MM.1S (cell line): ENCODE data around the gene TRPT1.

Experiments used
- DNase-seq: peaks from one replicate; pipeline ENCODE4 v3.0.0-alpha.2; 2015
- H2AFZ ChIP-seq: fragments of 300-600 bp; sonication (generic); 2 replicates; pipeline ENCODE4 v1.6.0; 2016; ENCODE audit warnings: antibody characterized with exemption, low read length
- H3F3A ChIP-seq: fragments of 300-600 bp; sonication (generic); 2 replicates; pipeline ENCODE4 v1.6.1; 2016; ENCODE audit warnings: mild to moderate bottlenecking, antibody characterized with exemption, low read length, moderate library complexity, mixed read lengths; ENCODE audit not compliant: insufficient read depth
- H3K27ac ChIP-seq: fragments of 300-600 bp; sonication (generic); 2 replicates; pipeline ENCODE4 v1.5.1; 2016; ENCODE audit warnings: mild to moderate bottlenecking, low read length
- H3K27me3 ChIP-seq: fragments of 300-600 bp; sonication (generic); replicated peaks from 2 replicates; pipeline ENCODE4 v1.6.0; 2016; ENCODE audit warnings: low read length; ENCODE audit not compliant: insufficient read depth
- H3K36me3 ChIP-seq: fragments of 300-600 bp; sonication (generic); replicated peaks from 2 replicates; pipeline ENCODE4 v1.6.1; 2016; ENCODE audit warnings: mild to moderate bottlenecking, low read length, mixed read lengths; ENCODE audit not compliant: insufficient read depth
- H3K4me1 ChIP-seq: fragments of 300-600 bp; sonication (generic); 2 replicates; pipeline ENCODE4 v1.6.1; 2016; ENCODE audit warnings: low read length, mixed read lengths
- H3K4me2 ChIP-seq: fragments of 300-600 bp; sonication (generic); 2 replicates; pipeline ENCODE4 v1.6.0; 2016; ENCODE audit warnings: low read depth, low read length
- H3K4me3 ChIP-seq: fragments of 300-600 bp; sonication (generic); 2 replicates; pipeline ENCODE4 v1.5.1; 2016; ENCODE audit warnings: low read length, mixed read lengths
- H3K79me2 ChIP-seq: fragments of 300-600 bp; sonication (generic); 2 replicates; pipeline ENCODE4 v1.6.1; 2016; ENCODE audit warnings: mixed run types, low read length, mixed read lengths
- H3K9ac ChIP-seq: fragments of 300-600 bp; sonication (generic); 2 replicates; pipeline ENCODE4 v1.6.1; 2016; ENCODE audit warnings: low read length, mixed read lengths
- H3K9me2 ChIP-seq: fragments of 300-600 bp; sonication (generic); replicated peaks from 2 replicates; pipeline ENCODE4 v1.6.1; 2016; ENCODE audit warnings: mild to moderate bottlenecking, low read length, mixed read lengths; ENCODE audit not compliant: insufficient read depth
- H3K9me3 ChIP-seq: fragments of 300-600 bp; sonication (generic); replicated peaks from 2 replicates; pipeline ENCODE4 v1.6.1; 2016; ENCODE audit warnings: mild to moderate bottlenecking, low read length, mixed read lengths; ENCODE audit not compliant: insufficient read depth
- H4K20me1 ChIP-seq: fragments of 300-600 bp; sonication (generic); 2 replicates; pipeline ENCODE4 v1.6.1; 2016; ENCODE audit warnings: mild to moderate bottlenecking, low read length, moderate library complexity, mixed read lengths; ENCODE audit not compliant: insufficient read depth
- CTCF ChIP-seq: fragments of 300-600 bp; sonication (generic); IDR thresholded peaks from 2 replicates; pipeline ENCODE4 v1.5.1; 2016; ENCODE audit warnings: antibody characterized with exemption, low read length, mixed read lengths
- EZH2 ChIP-seq: fragments of 300-600 bp; sonication (generic); optimal IDR thresholded peaks from 2 replicates; pipeline ENCODE3; 2017; ENCODE audit warnings: low read depth, mild to moderate bottlenecking, antibody characterized with exemption, low read length, mixed read lengths
- EZH2phosphoT487 ChIP-seq: fragments of 300-600 bp; sonication (generic); IDR thresholded peaks from 2 replicates; pipeline ENCODE4 v1.6.1; 2018; ENCODE audit warnings: antibody characterized with exemption, low read length

The TRPT1 gene

DNA sequence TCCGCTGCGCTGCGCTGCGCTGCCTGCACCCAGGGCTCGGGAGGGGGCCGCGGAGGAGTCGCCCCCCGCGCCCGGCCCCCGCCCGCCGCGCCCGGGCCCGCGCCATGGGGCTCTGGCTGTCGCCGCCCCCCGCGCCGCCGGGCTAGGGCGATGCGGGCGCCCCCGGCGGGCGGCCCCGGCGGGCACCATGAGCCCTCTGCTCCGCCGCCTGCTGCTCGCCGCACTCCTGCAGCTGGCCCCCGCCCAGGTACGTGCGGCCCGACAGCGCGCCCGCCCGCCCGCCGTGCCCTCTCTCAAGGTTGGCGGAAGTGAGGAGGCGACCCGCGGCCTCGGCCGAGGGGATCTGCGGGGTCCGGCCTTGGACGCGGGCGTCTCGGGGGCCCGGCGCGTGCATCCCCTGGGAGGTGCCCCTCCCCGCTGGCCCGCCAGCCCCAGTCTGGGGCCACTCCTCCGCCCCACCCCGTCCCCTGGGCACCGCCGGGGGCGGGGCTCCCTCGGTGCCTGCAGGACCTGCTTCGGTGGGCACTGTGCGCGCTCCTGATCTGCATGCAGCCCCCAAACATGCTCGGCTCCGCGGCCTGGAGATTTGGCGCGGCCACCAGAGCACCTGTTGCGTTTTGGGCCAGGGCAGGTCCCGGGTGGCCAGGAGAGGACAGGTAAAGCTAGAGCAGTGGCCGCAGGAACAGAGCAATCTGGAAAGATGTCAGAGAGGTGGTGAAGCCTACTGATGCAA is 8.8 kb upstream of the TRPT1 start:
- Histone ChIP-seq H2AFZ (peak overlapping the region; percentile 35), H3K9me2 (no peaks in the 10 kb centered on the region), H4K20me1 (no peaks in the 10 kb centered on the region), H3K9me3 (no peaks in the 10 kb centered on the region), H3K4me3 (peak overlapping the region; percentile 73), H3K27me3 (no peaks in the 10 kb centered on the region), H3K27ac (no peak overlapping the region), H3K4me1 (peaks cover 10% of the 10 kb centered on the region), H3F3A (peaks cover 20% of the 10 kb centered on the region), H3K9ac (peak overlapping the region; percentile 46; the same call in 1 of the 2 replicates), H3K79me2 (peaks cover 18% of the 10 kb centered on the region), H3K36me3 (no peaks in the 10 kb centered on the region), H3K4me2 (peak overlapping the region; percentile 88)
- TF ChIP-seq EZH2phosphoT487: no peak
- TF ChIP-seq CTCF: no peak
- TF ChIP-seq EZH2: no peak
- peak; percentile 60 for DNase-seq

DNA sequence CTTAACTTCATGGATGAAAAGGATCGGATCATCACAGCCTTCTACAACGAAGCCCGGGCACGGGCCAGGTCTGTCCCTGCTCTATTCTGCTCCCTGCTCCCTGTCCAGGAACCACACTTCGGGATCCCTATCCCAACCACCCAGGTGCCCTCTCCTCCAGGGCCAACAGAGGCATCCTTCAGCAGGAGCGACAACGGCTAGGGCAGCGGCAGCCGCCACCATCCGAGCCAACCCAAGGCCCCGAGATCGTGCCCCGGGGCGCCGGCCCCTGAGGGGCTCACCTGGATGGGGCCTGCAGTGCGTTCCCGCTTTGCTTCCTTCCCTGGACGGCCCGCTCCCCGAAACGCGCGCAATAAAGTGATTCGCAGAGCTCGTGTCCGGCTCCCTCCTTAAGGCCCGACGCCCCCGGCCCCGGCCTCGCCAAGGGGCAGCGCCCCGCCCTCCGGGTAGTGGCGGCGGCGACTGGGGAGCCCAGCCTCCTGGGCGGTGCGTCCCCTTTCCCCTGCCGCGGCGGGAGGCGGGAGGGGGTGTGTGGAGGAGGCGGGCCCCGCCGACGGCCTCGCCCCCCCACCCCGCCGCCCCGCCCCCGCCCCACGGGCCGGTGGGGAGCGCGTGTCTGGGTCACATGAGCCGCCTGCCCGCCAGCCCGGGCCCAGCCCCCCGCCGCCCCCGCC is 8.1 kb upstream of the TRPT1 start, which contains the start of gene VEGFB:
Gene VEGFB, plus strand, starts transcription at position 672 of the 674 bp plus-strand sequence. CDS start 250 bp downstream, outside the sequence.
- Histone ChIP-seq H3F3A (peaks cover 16% of the 10 kb centered on the region), H3K9ac (peak within 1 kb of the TSS; percentile 46; the same call in 1 of the 2 replicates), H3K27me3 (no peaks in the 10 kb centered on the region), H3K9me2 (no peaks in the 10 kb centered on the region), H2AFZ (peak within 1 kb of the TSS; percentile 69), H3K27ac (no peak within 1 kb of the TSS), H3K4me1 (peaks cover 7% of the 10 kb centered on the region), H3K9me3 (no peaks in the 10 kb centered on the region), H3K36me3 (no peaks in the 10 kb centered on the region), H3K4me2 (peak within 1 kb of the TSS; percentile 90), H4K20me1 (no peaks in the 10 kb centered on the region), H3K4me3 (peak within 1 kb of the TSS; percentile 73), H3K79me2 (peaks cover 18% of the 10 kb centered on the region)
- TF ChIP-seq EZH2phosphoT487 (no peak), EZH2 (no peak), CTCF (no peak)
- DNase-seq: peak; percentile 63

DNA sequence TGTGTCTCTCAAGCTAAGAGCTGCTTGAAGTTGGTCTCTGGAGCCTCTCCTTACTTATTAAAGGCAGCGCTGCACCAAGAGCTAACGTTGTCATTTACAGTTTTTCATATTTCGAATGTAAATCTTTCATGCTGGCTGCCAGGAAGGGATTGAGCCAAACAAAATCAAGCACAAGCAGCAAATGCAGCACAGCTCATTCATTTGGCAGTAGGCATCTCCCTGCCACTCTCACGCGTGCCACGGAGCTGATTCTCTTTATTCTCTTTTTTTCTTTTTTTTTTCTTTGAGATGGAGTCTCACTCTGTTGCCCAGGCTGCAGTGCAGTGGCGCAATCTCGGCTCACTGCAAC is 7.0 kb upstream of the TRPT1 start:
- H3K4me3 ChIP-seq: no peak overlapping the region
- peaks cover 18% of the 10 kb centered on the region for H3K79me2 ChIP-seq

More for the DNA sequence above, 7.0 kb upstream of the TRPT1 start:
- no peak for TF ChIP-seq EZH2phosphoT487
- no peak for TF ChIP-seq EZH2
- no peak for TF ChIP-seq CTCF
- Histone ChIP-seq H3K9me3 (no peaks in the 10 kb centered on the region), H3K9ac (no peak overlapping the region), H3F3A (peaks cover 10% of the 10 kb centered on the region), H3K27me3 (no peaks in the 10 kb centered on the region), H3K27ac (no peak overlapping the region), H3K4me1 (peaks cover 4% of the 10 kb centered on the region; the same call in 1 of the 2 replicates), H3K9me2 (no peaks in the 10 kb centered on the region), H4K20me1 (no peaks in the 10 kb centered on the region), H2AFZ (no peak overlapping the region), H3K36me3 (no peaks in the 10 kb centered on the region), H3K4me2 (no peak overlapping the region)
- DNase-seq: no peak
